OCI-LY1 (cell line): ENCODE measurements around the gene PTPRD.

ENCODE experiments used
- H2AFZ ChIP-seq: fragments of 200-600 bp; sonication (generic), shearing (Covaris generic); 2 replicates; pipeline ENCODE4 v1.6.0; 2014; ENCODE audit warnings: antibody characterized with exemption, mild to moderate bottlenecking, low read length
- H3F3A ChIP-seq: fragments of 200-600 bp; sonication (generic), shearing (Covaris generic); 2 replicates; pipeline ENCODE4 v1.6.0; 2014; ENCODE audit warnings: mild to moderate bottlenecking, antibody characterized with exemption, low read length, moderate library complexity; ENCODE audit not compliant: insufficient read depth
- H3K27ac ChIP-seq: fragments of 200-600 bp; sonication (generic); 2 replicates; pipeline ENCODE4 v1.5.1; 2014; ENCODE audit warnings: low read length, mixed run types, mild to moderate bottlenecking, low read depth; ENCODE audit not compliant: poor library complexity, severe bottlenecking
- H3K27me3 ChIP-seq: fragments of 200-600 bp; sonication (generic); 2 replicates; pipeline ENCODE4 v1.6.0; 2014; ENCODE audit warnings: antibody characterized with exemption, mild to moderate bottlenecking, low read length, moderate library complexity; ENCODE audit not compliant: insufficient read depth
- H3K36me3 ChIP-seq: fragments of 200-600 bp; sonication (generic); 2 replicates; pipeline ENCODE4 v1.6.1; 2014; ENCODE audit warnings: mild to moderate bottlenecking, antibody characterized with exemption, low read length, moderate library complexity, mixed read lengths; ENCODE audit not compliant: insufficient read depth
- H3K4me1 ChIP-seq: fragments of 200-600 bp; sonication (generic); 2 replicates; pipeline ENCODE4 v1.5.1; 2014; ENCODE audit warnings: mild to moderate bottlenecking, low read length, moderate library complexity; ENCODE audit not compliant: insufficient read depth, severe bottlenecking
- H3K4me2 ChIP-seq: fragments of 200-600 bp; sonication (generic), shearing (Covaris generic); 2 replicates; pipeline ENCODE4 v1.6.1; 2014; ENCODE audit warnings: low read length
- H3K4me3 ChIP-seq: fragments of 200-600 bp; sonication (generic); 2 replicates; pipeline ENCODE4 v1.5.1; 2014; ENCODE audit warnings: low read length, low read depth, mild to moderate bottlenecking, mixed read lengths; ENCODE audit not compliant: poor library complexity, severe bottlenecking
- H3K79me2 ChIP-seq: fragments of 200-600 bp; shearing (Covaris generic); 2 replicates; pipeline ENCODE4 v1.6.1; 2016; ENCODE audit warnings: mixed run types, low read length, mixed read lengths; ENCODE audit not compliant: insufficient read depth
- H3K9ac ChIP-seq: fragments of 200-600 bp; sonication (generic), shearing (Covaris generic); 2 replicates; pipeline ENCODE4 v1.6.1; 2014; ENCODE audit warnings: mild to moderate bottlenecking, low read length, mixed read lengths
- H3K9me2 ChIP-seq: fragments of 200-600 bp; sonication (generic), shearing (Covaris generic); 2 replicates; pipeline ENCODE4 v1.6.1; 2014; ENCODE audit warnings: low read depth, mild to moderate bottlenecking, low read length, mixed read lengths
- H3K9me3 ChIP-seq: fragments of 200-600 bp; shearing (Covaris generic); 2 replicates; pipeline ENCODE4 v1.6.1; 2014; ENCODE audit warnings: low read length, mixed read lengths
- H4K20me1 ChIP-seq: fragments of 200-600 bp; sonication (generic), shearing (Covaris generic); 2 replicates; pipeline ENCODE4 v1.6.0; 2016; ENCODE audit warnings: mild to moderate bottlenecking, low read length; ENCODE audit not compliant: insufficient read depth
- EZH2 ChIP-seq: fragments of 200-600 bp; sonication (generic), shearing (Covaris generic); IDR thresholded peaks from 2 replicates; pipeline ENCODE4 v1.8.0; 2017; ENCODE audit warnings: borderline replicate concordance, mixed run types, mild to moderate bottlenecking, antibody characterized with exemption, low read length, moderate library complexity, mixed read lengths
- TF ChIP-seq, protein P1 (sequence below): fragments of 200-600 bp; sonication (generic), shearing (Covaris generic); IDR thresholded peaks from 2 replicates; pipeline ENCODE4 v1.5.1; 2017; ENCODE audit warnings: mild to moderate bottlenecking, antibody characterized with exemption, low read length, moderate library complexity, mixed read lengths

Gene PTPRD

DNA sequence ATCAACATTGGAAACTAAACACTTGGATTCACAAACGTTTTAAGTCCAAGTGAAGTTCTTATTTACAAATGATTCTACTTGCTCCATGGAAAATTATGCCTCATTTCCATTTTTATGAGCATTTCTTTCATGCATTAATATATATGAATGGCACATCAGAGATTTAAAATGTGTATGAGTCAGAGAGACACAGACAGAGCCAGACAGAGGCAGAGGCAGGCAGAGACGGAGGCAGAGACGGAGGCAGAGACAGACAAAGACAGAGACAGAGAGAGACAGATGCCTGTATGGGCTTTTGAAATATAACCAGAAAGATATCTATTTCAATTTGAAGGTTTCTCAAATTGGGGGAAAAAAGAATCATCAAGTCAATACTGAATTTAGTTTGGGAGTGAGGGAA lies 649.0 kb downstream of the PTPRD start:
- H3K79me2 ChIP-seq: no peaks in the 10 kb centered on the region
- no peaks in the 10 kb centered on the region for H4K20me1 ChIP-seq
- H3K4me1 ChIP-seq: no peaks in the 10 kb centered on the region
- H3K4me3 ChIP-seq: no peak overlapping the region
- H3K27me3 ChIP-seq: no peaks in the 10 kb centered on the region
- H3K27ac ChIP-seq: no peak overlapping the region
- no peak overlapping the region for H3K4me2 ChIP-seq
- H3K9ac ChIP-seq: no peak overlapping the region
- no peaks in the 10 kb centered on the region for H3K9me3 ChIP-seq
- TF ChIP-seq, protein P1, sequence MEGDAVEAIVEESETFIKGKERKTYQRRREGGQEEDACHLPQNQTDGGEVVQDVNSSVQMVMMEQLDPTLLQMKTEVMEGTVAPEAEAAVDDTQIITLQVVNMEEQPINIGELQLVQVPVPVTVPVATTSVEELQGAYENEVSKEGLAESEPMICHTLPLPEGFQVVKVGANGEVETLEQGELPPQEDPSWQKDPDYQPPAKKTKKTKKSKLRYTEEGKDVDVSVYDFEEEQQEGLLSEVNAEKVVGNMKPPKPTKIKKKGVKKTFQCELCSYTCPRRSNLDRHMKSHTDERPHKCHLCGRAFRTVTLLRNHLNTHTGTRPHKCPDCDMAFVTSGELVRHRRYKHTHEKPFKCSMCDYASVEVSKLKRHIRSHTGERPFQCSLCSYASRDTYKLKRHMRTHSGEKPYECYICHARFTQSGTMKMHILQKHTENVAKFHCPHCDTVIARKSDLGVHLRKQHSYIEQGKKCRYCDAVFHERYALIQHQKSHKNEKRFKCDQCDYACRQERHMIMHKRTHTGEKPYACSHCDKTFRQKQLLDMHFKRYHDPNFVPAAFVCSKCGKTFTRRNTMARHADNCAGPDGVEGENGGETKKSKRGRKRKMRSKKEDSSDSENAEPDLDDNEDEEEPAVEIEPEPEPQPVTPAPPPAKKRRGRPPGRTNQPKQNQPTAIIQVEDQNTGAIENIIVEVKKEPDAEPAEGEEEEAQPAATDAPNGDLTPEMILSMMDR: no peak
- no peak for TF ChIP-seq EZH2
- no peaks in the 10 kb centered on the region for H3K9me2 ChIP-seq
- H3K36me3 ChIP-seq: no peaks in the 10 kb centered on the region
- H3F3A ChIP-seq: no peaks in the 10 kb centered on the region
- H2AFZ ChIP-seq: no peak overlapping the region

DNA sequence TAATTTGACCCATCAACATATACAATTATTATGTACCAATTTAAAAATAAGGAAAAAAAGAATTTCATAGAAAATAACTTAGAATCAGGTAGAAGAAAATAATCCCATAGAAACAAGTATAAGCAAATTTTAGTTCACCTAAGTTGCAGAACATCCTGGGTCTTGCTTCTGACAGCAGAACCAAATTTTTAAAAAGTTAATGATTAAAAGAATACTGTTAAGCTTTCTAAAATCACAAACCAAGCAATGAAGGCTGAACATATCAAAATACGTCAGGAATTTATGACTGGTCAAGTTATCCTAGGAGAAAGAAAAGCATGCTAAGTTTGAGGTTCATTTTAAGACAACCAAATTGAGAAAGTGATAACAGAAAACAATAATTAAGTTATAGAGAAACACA lies 650.9 kb downstream of the PTPRD start:
- Histone ChIP-seq H3K9me2 (no peaks in the 10 kb centered on the region), H3K79me2 (no peaks in the 10 kb centered on the region), H3K4me3 (no peak overlapping the region), H2AFZ (no peak overlapping the region), H3K4me1 (no peaks in the 10 kb centered on the region), H3K36me3 (no peaks in the 10 kb centered on the region), H3K27me3 (no peaks in the 10 kb centered on the region), H3K27ac (no peak overlapping the region), H3K9ac (no peak overlapping the region), H4K20me1 (no peaks in the 10 kb centered on the region), H3K4me2 (no peak overlapping the region), H3K9me3 (no peaks in the 10 kb centered on the region), H3F3A (no peaks in the 10 kb centered on the region)
- TF ChIP-seq, protein P1: no peak
- no peak for TF ChIP-seq EZH2

DNA sequence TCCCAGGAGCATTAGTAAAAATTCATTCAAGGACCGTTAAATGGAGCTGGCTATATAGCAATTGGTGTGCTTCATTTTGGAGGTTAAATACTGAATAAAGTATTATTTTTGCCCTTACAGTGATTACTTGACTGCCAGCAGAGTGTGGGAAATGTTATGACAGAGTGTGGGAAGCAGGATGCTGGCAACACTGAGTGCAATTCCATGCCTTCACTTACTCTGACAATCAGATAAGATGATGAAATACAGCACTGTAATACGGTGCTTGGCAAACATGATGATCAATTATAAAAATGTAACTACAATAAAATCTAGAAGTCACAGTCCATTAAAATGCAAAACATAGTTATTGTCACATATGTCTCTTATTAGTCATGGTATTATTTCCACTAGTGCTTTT lies 651.3 kb downstream of the PTPRD start:
- Histone ChIP-seq H3K27ac (no peak overlapping the region), H3K4me3 (no peak overlapping the region)
- TF ChIP-seq EZH2: no peak
- TF ChIP-seq, protein P1: no peak

More for the DNA sequence above, 651.3 kb downstream of the PTPRD start:
- H4K20me1 ChIP-seq: no peaks in the 10 kb centered on the region
- no peak overlapping the region for H2AFZ ChIP-seq
- H3K4me2 ChIP-seq: no peak overlapping the region
- H3K79me2 ChIP-seq: no peaks in the 10 kb centered on the region
- H3K27me3 ChIP-seq: no peaks in the 10 kb centered on the region
- H3K9me3 ChIP-seq: no peaks in the 10 kb centered on the region
- H3F3A ChIP-seq: no peaks in the 10 kb centered on the region
- no peaks in the 10 kb centered on the region for H3K36me3 ChIP-seq
- H3K9ac ChIP-seq: no peak overlapping the region
- no peaks in the 10 kb centered on the region for H3K9me2 ChIP-seq
- no peaks in the 10 kb centered on the region for H3K4me1 ChIP-seq
